Left renal pelvis (tissue), 4 donors: ENCODE measurements around the gene CBFA2T3. TPM values are rescaled to one million over a fixed set of nuclear protein-coding genes. Genes with fewer than 3 reads are reported as not detected.
"Not testable (repeated sequence)": the region's sequence is repeated elsewhere in the genome, so short reads cannot be mapped to it uniquely, and the experiment has no call there.

Experiments
- DNase-seq, 4 donors: peaks; one replicate each; pipeline ENCODE4 v3.0.0-alpha.2; 2013; ENCODE audit warnings: low read depth in 4 of 4, low spot score in 3 of 4
- polyA plus RNA-seq, 4 donors: library from polyadenylated mRNA; unstranded; fragments of 120-200 nt; gene quantifications; one replicate each; pipeline ENCODE4 v1.2.1, GENCODE V29; 2013; ENCODE audit not compliant: insufficient read length in 4 of 4

CBFA2T3 gene
- polyA plus RNA-seq, 4 donors = 2.7 to 3.5 (median 3.2) TPM

GRCh38 chr16:88927010-88927409, 50.0 kb downstream of the CBFA2T3 start:
- no peak for DNase-seq

- no peak for DNase-seq
These were observed 50.5 kb downstream of the CBFA2T3 start for GRCh38 chr16:88926374-88926990.

- no peak for DNase-seq
These were observed 51.5 kb downstream of the CBFA2T3 start for GRCh38 chr16:88925540-88925887.

- no peak for DNase-seq
These were observed 52.0 kb downstream of the CBFA2T3 start for GRCh38 chr16:88924834-88925539.

- DNase-seq = no peak
These were observed 52.8 kb downstream of the CBFA2T3 start for GRCh38 chr16:88923926-88924833.

- DNase-seq = no peak
These were observed 53.6 kb downstream of the CBFA2T3 start for GRCh38 chr16:88923450-88923849.

- no peak for DNase-seq
These were observed 54.1 kb downstream of the CBFA2T3 start for GRCh38 chr16:88922826-88923410.

GRCh38 chr16:88922114-88922825, 54.7 kb downstream of the CBFA2T3 start:
- DNase-seq = no peak

GRCh38 chr16:88921591-88921990, 55.4 kb downstream of the CBFA2T3 start:
- DNase-seq = no peak

GRCh38 chr16:88920618-88921590, 56.1 kb downstream of the CBFA2T3 start:
- no peak for DNase-seq

- DNase-seq = no peak
These were observed 57.1 kb downstream of the CBFA2T3 start for GRCh38 chr16:88919936-88920335.

- DNase-seq = not testable (repeated sequence)
These were observed 58.1 kb downstream of the CBFA2T3 start for GRCh38 chr16:88918896-88919295.

- no peak for DNase-seq
These were observed 58.9 kb downstream of the CBFA2T3 start for GRCh38 chr16:88917915-88918627.

GRCh38 chr16:88917146-88917914, 59.7 kb downstream of the CBFA2T3 start:
- DNase-seq = peak in 2 of 4 donors; percentile 31 to 64

GRCh38 chr16:88915639-88916327, 61.2 kb downstream of the CBFA2T3 start:
- DNase-seq = no peak

- no peak for DNase-seq
These were observed 62.1 kb downstream of the CBFA2T3 start for GRCh38 chr16:88914750-88915368.

- DNase-seq = no peak
These were observed 63.1 kb downstream of the CBFA2T3 start for GRCh38 chr16:88913870-88914269.
